Keratinocyte (primary cell): ENCODE results near the gene RAMACL. TPM values are rescaled to one million over a fixed set of nuclear protein-coding genes. Genes with fewer than 3 reads are reported as not detected.

Experiments
- DNase-seq: peaks from one replicate; pipeline ENCODE4 v3.0.0-alpha.2; 2011; ENCODE audit warnings: low read depth, missing footprints, low spot score
- FAIRE-seq: peaks from 2 replicates; lab custom pipeline; 2011; peaks lifted over from hg19 to GRCh38; lab: Jason Lieb, UNC
- H2AFZ ChIP-seq: 2 replicates; pipeline ENCODE4 v1.6.0; 2012; ENCODE audit warnings: low read length, control low read depth, inconsistent platforms; ENCODE audit not compliant: control insufficient read depth
- H3K27ac ChIP-seq: 2 replicates; pipeline ENCODE4 v1.5.1; 2011; ENCODE audit warnings: low read length; ENCODE audit not compliant: control insufficient read depth, insufficient read depth
- H3K27me3 ChIP-seq: 3 replicates; pipeline ENCODE4 v1.6.0; 2011; ENCODE audit warnings: low read length; ENCODE audit not compliant: control insufficient read depth, insufficient read depth; ENCODE audit errors: extremely low read depth
- H3K36me3 ChIP-seq, 2 experiments: 2 replicates in 1 of 2; 3 replicates in 1 of 2; pipeline ENCODE4 v1.5.1; 2011; ENCODE audit warnings: low read length in 2 of 2, mild to moderate bottlenecking in 1 of 2; ENCODE audit not compliant: control insufficient read depth in 2 of 2, insufficient read depth in 2 of 2; ENCODE audit errors: extremely low read depth in 1 of 2
- H3K4me1 ChIP-seq: 3 replicates; pipeline ENCODE4 v1.5.1; 2011; ENCODE audit warnings: low read length; ENCODE audit not compliant: control insufficient read depth, insufficient read depth; ENCODE audit errors: extremely low read depth
- H3K4me2 ChIP-seq: 3 replicates; pipeline ENCODE4 v1.6.0; 2011; ENCODE audit warnings: low read depth, low read length; ENCODE audit not compliant: control insufficient read depth, insufficient read depth; ENCODE audit errors: extremely low read depth
- H3K4me3 ChIP-seq, 3 experiments: fragments of 200-600 bp in 1 of 3; sonication (generic) in 1 of 3; 2 replicates in 2 of 3; 3 replicates in 1 of 3; pipeline ENCODE4 v1.5.1; 2011 to 2016; ENCODE audit warnings: low read length in 3 of 3, mild to moderate bottlenecking in 3 of 3, control low read depth in 2 of 3, inconsistent platforms in 1 of 3, low read depth in 1 of 3, mixed read lengths in 1 of 3, mixed run types in 1 of 3, moderate library complexity in 1 of 3; ENCODE audit not compliant: control insufficient read depth in 2 of 3, insufficient read depth in 2 of 3; ENCODE audit errors: extremely low read depth in 1 of 3
- H3K79me2 ChIP-seq: 2 replicates; pipeline ENCODE4 v1.6.0; 2012; ENCODE audit warnings: low read length; ENCODE audit not compliant: control insufficient read depth, insufficient read depth
- H3K9ac ChIP-seq: 3 replicates; pipeline ENCODE4 v1.6.0; 2011; ENCODE audit warnings: low read length; ENCODE audit not compliant: control insufficient read depth, insufficient read depth; ENCODE audit errors: extremely low read depth
- H3K9me1 ChIP-seq: 3 replicates; pipeline ENCODE4 v1.6.0; 2011; ENCODE audit warnings: low read length; ENCODE audit not compliant: control insufficient read depth, insufficient read depth; ENCODE audit errors: extremely low read depth
- H3K9me3 ChIP-seq: 2 replicates; pipeline ENCODE4 v1.5.1; 2012; ENCODE audit warnings: low read depth, low read length; ENCODE audit not compliant: control insufficient read depth
- H4K20me1 ChIP-seq: 3 replicates; pipeline ENCODE4 v1.6.0; 2011; ENCODE audit warnings: low read length; ENCODE audit not compliant: control insufficient read depth, insufficient read depth; ENCODE audit errors: extremely low read depth
- EZH2 ChIP-seq: IDR thresholded peaks from one replicate; pipeline ENCODE4 v1.6.1; 2012; ENCODE audit warnings: inconsistent platforms, mild to moderate bottlenecking, low read length, moderate library complexity
- dilution Hi-C: fragments of 300-500 bp; cut with MboI; formaldehyde crosslinking; loops from one replicate; pipeline ENCODE4 v1.7.0; 2020; ENCODE audit warnings: low sequenced_read_pairs; ENCODE audit not compliant: extremely low pct_ligation_motif_present
- polyA plus RNA-seq, 5 experiments: library from polyadenylated mRNA; depleted of rRNA in 3 of 5; stranded (reverse) in 3 of 5; stranded (forward) in 1 of 5; unstranded in 1 of 5; fragments of >200 nt; gene quantifications; 1 replicate in 1 of 5; 2 replicates in 3 of 5; 3 replicates in 1 of 5; pipeline versions ENCODE4 v1.2.1 to v1.2.3, GENCODE V29; 2011 to 2012; ENCODE audit warnings: missing spikeins in 2 of 5, low read depth in 1 of 5, low replicate concordance in 1 of 5
- TF ChIP-seq, protein P1 (sequence below), 3 experiments: IDR thresholded peaks in 1 of 3; conservative IDR thresholded peaks in 1 of 3; optimal IDR thresholded peaks in 1 of 3; 2 replicates in 2 of 3; 3 replicates in 1 of 3; pipeline versions ENCODE3 to v1.5.1; 2011; ENCODE audit warnings: low read length in 3 of 3, mild to moderate bottlenecking in 3 of 3, moderate library complexity in 2 of 3, control low read depth in 1 of 3, inconsistent platforms in 1 of 3; ENCODE audit not compliant: insufficient read depth in 2 of 3; ENCODE audit errors: extremely low read depth in 1 of 3

The RAMACL gene
- polyA plus RNA-seq, 1 donor (not counting 4 experiments of a cell fraction or from before 2014, with no cell fraction given): 5.3 TPM

DNA sequence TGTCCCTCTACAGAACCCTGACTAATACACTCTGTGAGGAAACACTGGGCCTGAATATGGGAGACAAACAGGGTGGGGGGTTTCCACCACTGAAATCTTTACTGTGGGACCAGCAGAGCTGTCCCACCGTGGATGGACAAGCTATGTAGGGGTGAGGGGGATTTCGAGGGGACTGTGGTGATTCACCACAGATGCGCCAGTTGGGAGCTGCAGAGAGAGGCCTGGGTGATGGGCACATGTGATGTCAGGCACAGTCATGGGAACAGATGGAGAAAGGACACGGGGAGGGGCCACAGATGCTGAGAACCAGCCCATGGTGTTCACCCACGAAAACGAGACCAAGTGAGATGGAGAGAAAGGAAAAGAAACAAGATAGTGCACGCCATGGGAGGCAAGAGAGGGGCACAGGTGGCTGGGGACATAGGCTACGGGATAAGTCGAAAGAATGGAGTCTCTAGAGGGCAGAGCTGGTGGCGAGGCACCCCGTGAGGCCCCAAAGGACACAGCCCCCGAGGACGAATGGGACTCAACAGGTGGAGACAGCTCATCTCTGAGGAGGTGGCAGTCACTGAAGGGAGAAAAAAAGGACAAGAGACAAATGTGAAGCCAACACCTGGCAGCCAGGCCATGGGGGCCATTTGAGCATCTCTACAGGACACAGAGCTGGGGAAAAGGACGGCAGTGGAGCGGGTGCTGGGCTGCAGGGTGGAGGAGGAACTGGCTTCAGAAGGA lies 10.5 kb upstream of the RAMACL start:
- H3K9me3 ChIP-seq: no peaks in the 10 kb centered on the region
- DNase-seq (no peak), FAIRE-seq (no peak)
- H3K79me2 ChIP-seq: no peaks in the 10 kb centered on the region
- no peak overlapping the region for H3K4me3 ChIP-seq
- H3K9me1 ChIP-seq: no peaks in the 10 kb centered on the region
- peaks cover under 1% of the 10 kb centered on the region for H3K27me3 ChIP-seq
- peaks cover 4% of the 10 kb centered on the region for H4K20me1 ChIP-seq
- peaks cover 0 to 3% of the 10 kb centered on the region in 2 experiments for H3K36me3 ChIP-seq
- TF ChIP-seq EZH2: no peak
- TF ChIP-seq, protein P1, sequence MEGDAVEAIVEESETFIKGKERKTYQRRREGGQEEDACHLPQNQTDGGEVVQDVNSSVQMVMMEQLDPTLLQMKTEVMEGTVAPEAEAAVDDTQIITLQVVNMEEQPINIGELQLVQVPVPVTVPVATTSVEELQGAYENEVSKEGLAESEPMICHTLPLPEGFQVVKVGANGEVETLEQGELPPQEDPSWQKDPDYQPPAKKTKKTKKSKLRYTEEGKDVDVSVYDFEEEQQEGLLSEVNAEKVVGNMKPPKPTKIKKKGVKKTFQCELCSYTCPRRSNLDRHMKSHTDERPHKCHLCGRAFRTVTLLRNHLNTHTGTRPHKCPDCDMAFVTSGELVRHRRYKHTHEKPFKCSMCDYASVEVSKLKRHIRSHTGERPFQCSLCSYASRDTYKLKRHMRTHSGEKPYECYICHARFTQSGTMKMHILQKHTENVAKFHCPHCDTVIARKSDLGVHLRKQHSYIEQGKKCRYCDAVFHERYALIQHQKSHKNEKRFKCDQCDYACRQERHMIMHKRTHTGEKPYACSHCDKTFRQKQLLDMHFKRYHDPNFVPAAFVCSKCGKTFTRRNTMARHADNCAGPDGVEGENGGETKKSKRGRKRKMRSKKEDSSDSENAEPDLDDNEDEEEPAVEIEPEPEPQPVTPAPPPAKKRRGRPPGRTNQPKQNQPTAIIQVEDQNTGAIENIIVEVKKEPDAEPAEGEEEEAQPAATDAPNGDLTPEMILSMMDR (optimal IDR thresholded peaks at IDR 0.05 in 1 of 3, IDR thresholded peaks at IDR 0.05 in 1 of 3, conservative IDR thresholded peaks at IDR 0.05 in 1 of 3; ENCODE audit: extremely low read depth in 1 of 3, insufficient read depth in 2 of 3, low read length in 3 of 3): no peak
- H3K4me1 ChIP-seq: no peaks in the 10 kb centered on the region
- no peak overlapping the region for H3K9ac ChIP-seq
- no peak overlapping the region for H3K4me2 ChIP-seq
- dilution Hi-C loops: no loop called here
- H3K27ac ChIP-seq: no peak overlapping the region
- no peak overlapping the region for H2AFZ ChIP-seq

DNA sequence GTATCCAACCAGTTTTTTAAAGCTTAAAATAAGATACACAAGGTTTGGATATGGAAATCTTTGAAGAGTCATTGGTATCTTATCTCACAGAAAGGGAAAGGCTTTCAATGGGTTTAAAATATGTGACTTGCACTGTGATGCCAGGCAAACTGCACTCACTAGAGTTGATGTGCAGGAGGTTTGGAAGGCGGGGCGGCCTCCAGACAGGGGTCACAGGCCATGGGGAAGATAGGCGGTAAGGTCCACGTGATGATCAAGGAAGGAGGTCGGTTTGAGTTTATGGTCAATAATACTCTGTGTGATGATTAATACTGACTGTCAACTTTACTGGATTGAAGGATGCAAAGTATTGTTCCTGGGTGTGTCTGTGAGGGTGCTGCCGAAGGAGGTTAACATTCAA lies 9.5 kb upstream of the RAMACL start:
- H4K20me1 ChIP-seq: peaks cover 4% of the 10 kb centered on the region
- no peaks in the 10 kb centered on the region for H3K27me3 ChIP-seq
- peaks cover 0 to 3% of the 10 kb centered on the region in 2 experiments for H3K36me3 ChIP-seq
- H2AFZ ChIP-seq: no peak overlapping the region
- no peak overlapping the region for H3K4me2 ChIP-seq
- DNase-seq (no peak), FAIRE-seq (no peak)
- H3K9me3 ChIP-seq: no peaks in the 10 kb centered on the region
- no peak overlapping the region for H3K4me3 ChIP-seq
- H3K9ac ChIP-seq: no peak overlapping the region
- no peaks in the 10 kb centered on the region for H3K79me2 ChIP-seq
- dilution Hi-C loops: no loop called here
- no peak overlapping the region for H3K27ac ChIP-seq
- TF ChIP-seq, protein P1 (optimal IDR thresholded peaks at IDR 0.05 in 1 of 3, IDR thresholded peaks at IDR 0.05 in 1 of 3, conservative IDR thresholded peaks at IDR 0.05 in 1 of 3; ENCODE audit: extremely low read depth in 1 of 3, insufficient read depth in 2 of 3, low read length in 3 of 3): no peak
- no peak for TF ChIP-seq EZH2
- no peaks in the 10 kb centered on the region for H3K4me1 ChIP-seq
- peaks cover 2% of the 10 kb centered on the region for H3K9me1 ChIP-seq
